Fibroblast of pulmonary artery (primary cell): ENCODE data around the gene SELENOP.

Source experiments
- DNase-seq: peaks from one replicate; pipeline ENCODE4 v3.0.0-alpha.2; 2010; ENCODE audit warnings: low read depth
- H3K4me3 ChIP-seq: replicated peaks from 2 replicates; pipeline ENCODE4 v1.5.1; 2011; ENCODE audit warnings: low read depth, mild to moderate bottlenecking, control low read depth, low read length, moderate library complexity
- TF ChIP-seq, protein P1 (sequence below): IDR thresholded peaks from 2 replicates; pipeline ENCODE4 v1.5.1; 2011; ENCODE audit warnings: mild to moderate bottlenecking, control low read depth, low read length, inconsistent platforms; ENCODE audit errors: missing control alignments

The SELENOP gene

GRCh38 chr5:42791151-42791550 is 20.5 kb downstream of the SELENOP start:
- TF ChIP-seq, protein P1, sequence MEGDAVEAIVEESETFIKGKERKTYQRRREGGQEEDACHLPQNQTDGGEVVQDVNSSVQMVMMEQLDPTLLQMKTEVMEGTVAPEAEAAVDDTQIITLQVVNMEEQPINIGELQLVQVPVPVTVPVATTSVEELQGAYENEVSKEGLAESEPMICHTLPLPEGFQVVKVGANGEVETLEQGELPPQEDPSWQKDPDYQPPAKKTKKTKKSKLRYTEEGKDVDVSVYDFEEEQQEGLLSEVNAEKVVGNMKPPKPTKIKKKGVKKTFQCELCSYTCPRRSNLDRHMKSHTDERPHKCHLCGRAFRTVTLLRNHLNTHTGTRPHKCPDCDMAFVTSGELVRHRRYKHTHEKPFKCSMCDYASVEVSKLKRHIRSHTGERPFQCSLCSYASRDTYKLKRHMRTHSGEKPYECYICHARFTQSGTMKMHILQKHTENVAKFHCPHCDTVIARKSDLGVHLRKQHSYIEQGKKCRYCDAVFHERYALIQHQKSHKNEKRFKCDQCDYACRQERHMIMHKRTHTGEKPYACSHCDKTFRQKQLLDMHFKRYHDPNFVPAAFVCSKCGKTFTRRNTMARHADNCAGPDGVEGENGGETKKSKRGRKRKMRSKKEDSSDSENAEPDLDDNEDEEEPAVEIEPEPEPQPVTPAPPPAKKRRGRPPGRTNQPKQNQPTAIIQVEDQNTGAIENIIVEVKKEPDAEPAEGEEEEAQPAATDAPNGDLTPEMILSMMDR = no peak
- H3K4me3 ChIP-seq = no peak overlapping the region
- no peak for DNase-seq

DNA sequence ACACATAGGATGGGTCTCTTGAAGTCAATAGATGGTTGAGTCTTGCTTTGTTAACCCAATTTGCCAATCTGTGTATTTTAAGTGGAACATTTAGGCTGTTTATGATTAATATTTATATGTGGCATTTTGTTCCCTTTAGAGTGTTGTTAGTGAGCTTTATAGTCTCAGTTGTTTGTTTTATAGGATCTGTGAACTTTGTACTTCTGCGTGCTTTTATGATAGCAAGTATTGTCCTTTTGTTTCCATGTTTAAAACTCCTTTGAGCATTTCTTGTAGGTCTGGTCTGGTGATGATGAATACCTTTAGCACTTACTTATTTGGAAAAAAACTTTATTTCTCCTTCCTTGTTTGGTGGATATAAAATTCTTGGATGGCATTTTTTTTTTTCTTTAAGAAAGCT is 23.8 kb downstream of the SELENOP start:
- TF ChIP-seq, protein P1 = no peak
- no peak overlapping the region for H3K4me3 ChIP-seq
- no peak for DNase-seq

DNA sequence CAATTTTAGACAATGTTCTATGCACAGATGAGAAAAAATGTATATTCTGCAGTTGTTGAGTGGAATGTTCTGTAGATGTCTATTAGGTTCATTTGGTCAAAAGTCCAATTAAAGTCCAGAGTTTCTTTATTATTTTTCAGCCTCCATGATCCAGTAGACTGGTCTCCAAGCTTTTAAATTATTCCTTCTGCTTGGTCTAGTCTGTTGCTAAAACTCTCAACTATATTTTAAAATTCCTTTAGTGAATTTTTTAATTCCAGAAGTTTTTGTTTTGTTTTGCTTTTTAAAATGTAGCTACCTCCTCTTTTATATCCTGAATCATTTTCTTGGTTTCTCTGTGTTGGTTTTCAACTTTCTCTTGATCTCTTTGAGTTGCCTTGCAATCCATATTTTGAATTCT is 24.6 kb downstream of the SELENOP start:
- H3K4me3 ChIP-seq = no peak overlapping the region
- DNase-seq = no peak
- TF ChIP-seq, protein P1 = no peak

DNA sequence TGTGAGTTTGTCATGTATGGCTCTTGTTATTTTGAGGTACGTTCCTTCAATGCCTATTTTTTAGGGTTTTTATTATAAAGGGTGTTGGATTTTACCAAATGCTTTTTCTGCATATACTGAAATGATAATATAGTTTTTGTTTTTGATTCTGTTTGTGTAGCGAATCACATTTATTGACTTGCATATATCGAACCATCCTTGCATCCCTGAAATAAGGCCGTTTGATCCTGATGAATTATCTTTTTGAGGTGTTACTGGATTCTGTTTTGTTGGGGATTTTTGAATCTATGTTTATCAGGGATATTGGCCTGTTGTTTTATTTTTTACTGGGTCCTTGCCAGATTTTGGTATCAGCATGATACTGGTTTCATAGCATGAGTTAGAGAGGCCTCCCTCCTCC is 25.9 kb downstream of the SELENOP start:
- no peak for DNase-seq
- TF ChIP-seq, protein P1 = no peak
- H3K4me3 ChIP-seq = no peak overlapping the region

- TF ChIP-seq, protein P1 = no peak
- DNase-seq = no peak
- no peak overlapping the region for H3K4me3 ChIP-seq
Observed at GRCh38 chr5:42784132-42784531, 27.6 kb downstream of the SELENOP start.

- H3K4me3 ChIP-seq = no peak overlapping the region
- DNase-seq = no peak
- TF ChIP-seq, protein P1 = no peak
Observed at GRCh38 chr5:42781584-42781983, 30.1 kb downstream of the SELENOP start.

- TF ChIP-seq, protein P1 = no peak
- DNase-seq = no peak
- no peak overlapping the region for H3K4me3 ChIP-seq
Observed at GRCh38 chr5:42779083-42779482, 32.6 kb downstream of the SELENOP start.
